ENCODE results near the gene USB1.

The USB1 gene

GRCh38 chr16:58024486-58025350, 23.5 kb downstream of the USB1 start:
- peaks cover 70% of the 10 kb centered on the region for H3K27me3 Mint-ChIP-seq
- H3K27ac Mint-ChIP-seq, result no peak overlapping the region
- peaks cover 21% of the 10 kb centered on the region for H3K36me3 Mint-ChIP-seq (ENCODE audit: low read depth)
- intact Hi-C loops (cut with micrococcal nuclease), result loop anchor here (5.0 kb wide), 2 partner anchors 173 to 283 kb away; partner anchors contain the start of gene CSNK2A2
- peak overlapping the region; percentile 70 for H3K4me3 Mint-ChIP-seq
- H3K9me3 Mint-ChIP-seq, result no peaks in the 10 kb centered on the region
- H3K4me1 Mint-ChIP-seq (ENCODE audit: low read depth), result peaks cover 34% of the 10 kb centered on the region

DNA sequence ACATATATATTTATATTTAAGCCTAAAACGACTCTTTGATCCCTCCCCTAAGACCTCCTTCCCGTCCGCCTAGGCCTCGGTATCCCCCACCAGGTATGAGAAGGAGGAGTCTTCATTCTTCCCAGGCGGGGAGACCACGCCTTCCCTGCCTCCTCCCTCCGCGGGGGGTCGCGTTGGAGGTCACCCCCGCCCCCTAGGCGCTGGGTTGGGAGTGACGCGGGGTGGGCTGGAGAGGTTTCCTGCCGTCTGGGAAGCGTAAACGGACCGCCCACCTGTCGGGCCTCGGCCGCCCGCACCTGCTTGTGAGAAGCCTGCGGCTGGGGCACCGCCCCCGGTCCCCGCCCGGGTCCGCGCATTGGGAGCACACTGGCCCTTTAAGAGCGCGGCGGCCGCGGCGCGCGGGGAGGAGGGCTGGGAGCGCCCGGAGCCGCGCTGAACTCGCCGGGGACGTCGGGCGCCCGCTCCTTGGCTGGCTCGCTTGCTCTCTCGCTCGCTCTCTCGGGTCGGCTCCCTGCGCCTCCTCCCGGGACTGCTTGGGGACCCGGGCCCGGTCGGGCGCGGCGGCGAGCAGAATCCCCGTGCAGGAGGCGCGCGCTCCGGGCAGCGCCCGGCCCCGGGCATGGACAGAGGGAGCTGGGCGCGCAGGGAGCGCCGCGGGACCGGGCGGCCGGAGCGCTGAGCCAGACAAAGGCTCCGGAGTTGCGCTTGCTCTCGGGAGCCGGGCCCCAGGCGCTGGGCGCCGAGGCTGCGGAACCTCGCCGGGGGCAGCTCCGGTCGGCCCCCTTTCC, 24.3 kb downstream of the USB1 start, which contains the start of gene MMP15:
TSS of gene MMP15 (plus strand) at position 404 of the 788 bp plus-strand sequence. CDS start 597 bp downstream, outside the sequence.
- H3K27ac Mint-ChIP-seq, result no peak within 1 kb of the TSS
- intact Hi-C loops (cut with micrococcal nuclease), result loop anchor here (5.0 kb wide), 1 partner anchor 172 kb away; the partner anchor contains the start of gene CSNK2A2
- peaks cover 76% of the 10 kb centered on the region for H3K27me3 Mint-ChIP-seq
- peak within 1 kb of the TSS; percentile 70 for H3K4me3 Mint-ChIP-seq
- no peaks in the 10 kb centered on the region for H3K9me3 Mint-ChIP-seq
- peaks cover 29% of the 10 kb centered on the region for H3K4me1 Mint-ChIP-seq (ENCODE audit: low read depth)
- peaks cover 12% of the 10 kb centered on the region for H3K36me3 Mint-ChIP-seq (ENCODE audit: low read depth)

DNA sequence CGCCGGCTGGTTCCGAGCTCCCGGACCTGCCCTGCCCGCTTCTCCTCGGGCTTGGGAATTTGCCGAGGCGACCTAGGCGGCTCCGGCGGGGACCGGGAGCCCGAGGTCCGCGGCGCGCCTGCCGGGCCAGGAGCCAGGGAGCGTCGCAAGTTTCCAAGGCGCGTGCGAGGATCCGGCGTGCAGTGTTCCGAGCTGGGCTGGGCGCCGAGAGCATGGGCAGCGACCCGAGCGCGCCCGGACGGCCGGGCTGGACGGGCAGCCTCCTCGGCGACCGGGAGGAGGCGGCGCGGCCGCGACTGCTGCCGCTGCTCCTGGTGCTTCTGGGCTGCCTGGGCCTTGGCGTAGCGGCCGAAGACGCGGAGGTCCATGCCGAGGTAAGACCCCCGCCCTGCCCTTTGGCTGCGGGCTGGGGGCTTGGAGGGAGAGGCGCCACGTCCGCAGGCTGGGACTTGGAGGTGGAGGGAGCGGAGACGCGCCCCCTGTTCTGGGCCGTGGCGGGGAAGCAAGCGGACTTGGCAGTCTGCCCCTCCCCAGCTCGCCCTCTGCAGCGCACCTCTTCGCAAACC, 25.0 kb downstream of the USB1 start:
- Mint-ChIP-seq H3K27ac (no peak overlapping the region), H3K4me3 (peak overlapping the region; percentile 70), H3K4me1 (ENCODE audit: low read depth) (peaks cover 26% of the 10 kb centered on the region), H3K27me3 (peaks cover 77% of the 10 kb centered on the region), H3K9me3 (no peaks in the 10 kb centered on the region), H3K36me3 (ENCODE audit: low read depth) (peaks cover 6% of the 10 kb centered on the region)
- intact Hi-C loops (cut with micrococcal nuclease), result loop anchor here (5.0 kb wide), 1 partner anchor 171 kb away; the partner anchor contains the start of gene CSNK2A2

DNA sequence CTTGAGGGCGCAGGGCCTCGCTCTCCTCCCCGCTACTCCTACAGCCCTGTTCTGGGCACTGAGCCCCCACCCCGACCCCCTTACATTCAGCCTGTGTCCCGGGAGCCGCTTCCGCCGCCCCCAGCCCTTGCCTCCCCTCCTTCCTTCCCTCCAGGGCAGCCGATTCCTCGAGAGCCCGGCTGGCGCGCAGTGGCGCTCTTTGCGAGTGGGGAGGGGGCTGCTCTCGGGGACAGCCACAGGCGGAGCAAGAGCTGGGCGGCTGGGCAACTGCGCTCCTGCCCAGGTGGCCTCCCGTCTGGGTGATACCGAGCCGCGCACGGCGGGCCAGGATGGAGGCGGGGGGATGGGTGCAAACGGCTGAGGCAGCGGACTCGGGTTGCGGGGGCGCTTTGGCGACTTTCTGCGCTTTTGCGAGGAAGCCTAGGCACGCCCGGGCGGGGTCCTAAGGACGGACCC, 25.5 kb downstream of the USB1 start:
- peaks cover 77% of the 10 kb centered on the region for H3K27me3 Mint-ChIP-seq
- no peak overlapping the region for H3K27ac Mint-ChIP-seq
- H3K36me3 Mint-ChIP-seq (ENCODE audit: low read depth), result peaks cover under 1% of the 10 kb centered on the region
- no peaks in the 10 kb centered on the region for H3K9me3 Mint-ChIP-seq
- H3K4me1 Mint-ChIP-seq (ENCODE audit: low read depth), result peaks cover 31% of the 10 kb centered on the region
- intact Hi-C loops (cut with micrococcal nuclease), result loop anchor here (5.0 kb wide), 1 partner anchor 171 kb away; the partner anchor contains the start of gene CSNK2A2
- H3K4me3 Mint-ChIP-seq, result peak overlapping the region; percentile 70

GRCh38 chr16:58027161-58027915, 26.1 kb downstream of the USB1 start:
- H3K4me1 Mint-ChIP-seq (ENCODE audit: low read depth), result peaks cover 30% of the 10 kb centered on the region
- H3K4me3 Mint-ChIP-seq, result peak overlapping the region; percentile 70
- intact Hi-C loops (cut with micrococcal nuclease), result loop anchor here (5.0 kb wide), 1 partner anchor 170 kb away; the partner anchor contains the start of gene CSNK2A2
- H3K27ac Mint-ChIP-seq, result no peak overlapping the region
- H3K9me3 Mint-ChIP-seq, result no peaks in the 10 kb centered on the region
- H3K36me3 Mint-ChIP-seq (ENCODE audit: low read depth), result no peaks in the 10 kb centered on the region
- peaks cover 73% of the 10 kb centered on the region for H3K27me3 Mint-ChIP-seq

DNA sequence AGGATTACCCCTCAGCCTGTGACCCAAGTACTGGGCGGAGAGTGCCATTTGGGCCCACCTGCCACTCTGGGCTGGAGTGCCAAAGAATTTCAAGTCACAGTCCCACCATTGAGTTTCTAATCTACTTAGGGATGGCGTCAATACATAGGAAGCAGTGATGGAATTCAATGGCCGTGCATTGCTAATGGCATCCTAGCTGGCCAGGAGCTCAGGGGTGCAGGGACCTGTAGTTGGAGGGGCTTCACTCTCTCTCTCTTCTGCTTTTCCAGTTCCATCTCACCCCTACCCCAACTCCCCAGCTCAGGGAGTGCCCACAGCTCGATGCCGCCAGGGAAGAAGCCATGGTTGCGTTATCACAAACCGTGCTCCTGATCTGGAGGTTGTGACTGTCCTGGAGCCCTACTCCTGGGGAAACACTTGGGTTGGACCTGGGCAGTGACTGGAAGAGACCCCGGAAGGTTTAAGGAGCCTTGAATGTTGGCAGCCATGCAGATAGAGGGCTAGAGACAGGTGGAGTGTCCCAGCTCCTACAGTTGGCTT, 26.8 kb downstream of the USB1 start:
- H3K9me3 Mint-ChIP-seq, result no peaks in the 10 kb centered on the region
- peaks cover 67% of the 10 kb centered on the region for H3K27me3 Mint-ChIP-seq
- peaks cover 26% of the 10 kb centered on the region for H3K4me1 Mint-ChIP-seq (ENCODE audit: low read depth)
- H3K36me3 Mint-ChIP-seq (ENCODE audit: low read depth), result no peaks in the 10 kb centered on the region
- intact Hi-C loops (cut with micrococcal nuclease), result loop anchor here (5.0 kb wide), 1 partner anchor 169 kb away; the partner anchor contains the start of gene CSNK2A2
- H3K4me3 Mint-ChIP-seq, result no peak overlapping the region
- no peak overlapping the region for H3K27ac Mint-ChIP-seq

DNA sequence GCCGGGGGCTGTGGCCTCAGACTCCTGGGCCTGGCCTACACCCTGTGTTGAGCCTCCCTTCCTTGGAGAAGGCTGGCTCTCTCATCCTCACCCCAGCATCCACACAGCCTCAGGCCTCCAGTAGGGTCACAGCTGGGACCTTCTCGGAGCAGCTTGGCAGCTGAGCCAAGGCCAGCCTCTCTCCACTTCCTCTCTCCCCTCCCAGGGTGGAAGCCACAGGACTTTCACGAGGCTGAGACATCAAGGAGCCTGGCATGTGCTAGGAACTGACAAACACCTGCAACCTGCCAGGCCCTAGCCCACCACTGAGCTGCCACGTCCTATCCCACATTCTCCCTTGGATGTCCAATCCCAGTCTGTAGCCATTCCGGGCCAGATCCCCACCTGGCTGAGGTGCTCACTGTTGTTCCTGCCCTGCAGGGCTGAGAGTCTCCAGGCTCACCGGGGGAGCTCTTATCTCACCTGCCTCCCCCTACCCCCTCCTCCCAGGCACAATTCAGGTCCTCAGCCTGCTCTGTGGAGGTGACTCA, 27.4 kb downstream of the USB1 start:
- H3K36me3 Mint-ChIP-seq (ENCODE audit: low read depth), result no peaks in the 10 kb centered on the region
- H3K27ac Mint-ChIP-seq, result no peak overlapping the region
- H3K9me3 Mint-ChIP-seq, result no peaks in the 10 kb centered on the region
- peaks cover 61% of the 10 kb centered on the region for H3K27me3 Mint-ChIP-seq
- intact Hi-C loops (cut with micrococcal nuclease), result loop anchor here (5.0 kb wide), 1 partner anchor 169 kb away; the partner anchor contains the start of gene CSNK2A2
- no peak overlapping the region for H3K4me3 Mint-ChIP-seq
- peaks cover 26% of the 10 kb centered on the region for H3K4me1 Mint-ChIP-seq (ENCODE audit: low read depth)

GRCh38 chr16:58029410-58029809, 28.2 kb downstream of the USB1 start:
- H3K4me3 Mint-ChIP-seq, result no peak overlapping the region
- H3K4me1 Mint-ChIP-seq (ENCODE audit: low read depth), result peaks cover 26% of the 10 kb centered on the region
- peaks cover 53% of the 10 kb centered on the region for H3K27me3 Mint-ChIP-seq
- H3K36me3 Mint-ChIP-seq (ENCODE audit: low read depth), result no peaks in the 10 kb centered on the region
- intact Hi-C loops (cut with micrococcal nuclease), result loop anchor here (5.0 kb wide), 1 partner anchor 168 kb away; the partner anchor contains the start of gene CSNK2A2
- H3K27ac Mint-ChIP-seq, result no peak overlapping the region
- H3K9me3 Mint-ChIP-seq, result no peaks in the 10 kb centered on the region

DNA sequence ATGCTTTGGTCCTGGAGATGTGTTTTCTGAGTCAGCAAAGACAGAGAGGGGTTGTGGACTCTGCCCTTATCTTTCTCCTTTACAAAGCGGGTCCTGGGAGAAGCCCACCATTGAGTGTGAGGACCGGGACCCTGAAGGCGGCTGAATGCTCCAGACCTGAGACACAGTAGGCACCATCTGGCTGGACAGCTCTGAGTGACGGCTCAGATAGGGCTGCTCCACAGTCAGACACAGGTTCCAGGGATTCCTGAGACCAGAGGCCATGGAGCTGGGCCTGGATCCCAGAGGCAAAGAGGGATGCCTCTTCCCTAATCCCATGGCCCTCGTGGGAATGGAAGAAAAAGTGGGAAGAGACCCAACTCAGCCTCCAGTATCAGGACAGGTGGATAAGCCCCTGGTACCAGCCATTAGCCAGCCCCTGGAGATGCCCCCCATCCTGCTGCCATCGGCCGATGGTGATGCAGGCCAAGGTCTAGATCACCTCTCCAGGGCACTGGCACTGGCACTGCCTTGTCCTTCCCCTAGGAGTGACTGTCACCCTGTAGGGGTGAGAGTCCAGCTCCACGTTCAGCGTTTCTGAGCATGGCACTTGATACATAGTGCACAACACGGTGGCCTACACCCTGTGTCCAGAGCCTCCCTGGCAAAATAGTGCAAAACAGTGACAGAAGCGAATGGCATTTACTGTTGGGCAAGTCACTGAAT, 29.1 kb downstream of the USB1 start:
- Mint-ChIP-seq H3K4me1 (ENCODE audit: low read depth) (peaks cover 17% of the 10 kb centered on the region), H3K36me3 (ENCODE audit: low read depth) (no peaks in the 10 kb centered on the region), H3K27me3 (peaks cover 44% of the 10 kb centered on the region), H3K9me3 (no peaks in the 10 kb centered on the region), H3K27ac (no peak overlapping the region), H3K4me3 (no peak overlapping the region)
- intact Hi-C loops (cut with micrococcal nuclease), result no loop called here

- intact Hi-C loops (cut with micrococcal nuclease), result no loop called here
- H3K4me1 Mint-ChIP-seq (ENCODE audit: low read depth), result peaks cover 17% of the 10 kb centered on the region
- H3K9me3 Mint-ChIP-seq, result no peaks in the 10 kb centered on the region
- H3K36me3 Mint-ChIP-seq (ENCODE audit: low read depth), result no peaks in the 10 kb centered on the region
- peaks cover 41% of the 10 kb centered on the region for H3K27me3 Mint-ChIP-seq
- H3K4me3 Mint-ChIP-seq, result no peak overlapping the region
- H3K27ac Mint-ChIP-seq, result no peak overlapping the region
Observed at GRCh38 chr16:58031016-58031800, 30.0 kb downstream of the USB1 start.

DNA sequence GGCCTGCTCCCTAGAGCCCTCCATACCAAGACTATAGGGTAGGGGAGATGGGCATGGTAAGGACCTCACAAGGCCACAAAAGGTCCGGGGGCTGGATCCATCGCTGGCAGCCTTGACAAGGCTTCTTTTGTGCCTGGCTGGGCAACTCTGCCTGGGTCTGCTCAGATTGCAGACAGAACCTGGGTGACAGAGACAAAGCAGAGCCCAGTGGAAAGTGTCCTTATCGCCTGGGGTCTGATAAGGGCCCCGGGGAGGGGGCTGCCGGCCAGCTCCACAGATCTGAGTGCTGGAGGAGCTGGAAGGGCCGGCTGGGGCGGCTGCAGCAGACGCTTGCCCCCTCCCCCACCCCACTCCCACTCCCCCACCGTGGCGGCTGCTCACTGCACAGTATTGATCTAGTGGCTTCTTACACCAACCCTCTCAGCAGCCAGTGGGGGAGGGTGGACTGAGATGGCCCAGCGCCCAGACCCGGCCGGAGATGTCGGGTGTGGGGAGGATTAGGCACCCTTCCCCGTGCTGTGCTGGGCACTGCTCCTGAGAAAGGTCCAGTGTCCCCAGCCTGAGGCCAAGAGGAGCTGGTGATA, 31.6 kb downstream of the USB1 start:
- Mint-ChIP-seq H3K4me1 (ENCODE audit: low read depth) (peaks cover 11% of the 10 kb centered on the region), H3K9me3 (no peaks in the 10 kb centered on the region), H3K27me3 (peaks cover 25% of the 10 kb centered on the region), H3K27ac (no peak overlapping the region), H3K4me3 (no peak overlapping the region), H3K36me3 (ENCODE audit: low read depth) (no peaks in the 10 kb centered on the region)
- intact Hi-C loops (cut with micrococcal nuclease), result no loop called here

Data from dendritic cell treated with granulocyte-macrophage colony-stimulating factor and Interleukin-4, amounts not matched to agents 40 ng/mL and 50 ng/mL, for 4 days (primary cell).